Cardiac muscle cell (in vitro differentiated cells and primary cell): ENCODE measurements around the gene POU3F2. TPM values are rescaled to one million over a fixed set of nuclear protein-coding genes. Genes with fewer than 3 reads are reported as not detected.

Experiments
- DNase-seq, 2 donors: peaks; one replicate each; pipeline versions ENCODE4 v3.0.0 to v3.0.0-alpha.2; 2010 to 2017; ENCODE audit warnings: low read depth in 1 of 2, low spot score in 1 of 2
- H3K27ac ChIP-seq: fragments of 200-600 bp; sonication (generic); 2 replicates; pipeline ENCODE4 v1.5.1; 2016
- H3K27me3 ChIP-seq: fragments of 200-600 bp; sonication (generic); 2 replicates; pipeline ENCODE4 v1.6.0; 2016; ENCODE audit warnings: control low read depth
- H3K36me3 ChIP-seq: fragments of 200-600 bp; sonication (generic); 2 replicates; pipeline ENCODE4 v1.5.1; 2016; ENCODE audit warnings: control low read depth
- H3K4me1 ChIP-seq: fragments of 200-600 bp; sonication (generic); 2 replicates; pipeline ENCODE4 v1.8.1; 2017; ENCODE audit warnings: low read depth, mild to moderate bottlenecking, mixed run types
- H3K4me3 ChIP-seq: fragments of 200-600 bp; sonication (generic); 2 replicates; pipeline ENCODE4 v1.5.1; 2016; ENCODE audit warnings: mild to moderate bottlenecking
- H3K9me3 ChIP-seq: fragments of 200-600 bp; sonication (generic); 2 replicates; pipeline ENCODE4 v1.5.1; 2017; ENCODE audit warnings: low read depth, mild to moderate bottlenecking, control low read depth
- polyA plus RNA-seq: library from polyadenylated mRNA; unstranded; fragments of >200 nt; fragmentation: Nextera tagmentation; extraction: Ambion mirVana; gene quantifications from 2 replicates; pipeline ENCODE4 v1.2.1, GENCODE V29; 2016
- total RNA-seq: library from RNA; depleted of rRNA; stranded (reverse); fragments of >200 nt; gene quantifications from 2 replicates; pipeline ENCODE4 v1.2.3, GENCODE V29; 2016
- TF ChIP-seq, protein P1 (sequence below): IDR thresholded peaks from 2 replicates; pipeline ENCODE4 v1.5.1; 2012; ENCODE audit warnings: low read depth, mild to moderate bottlenecking, low read length

POU3F2 gene
- total and polyA plus RNA-seq, 2 experiments from 2014 or later = 0.12 to 0.48 TPM

DNA sequence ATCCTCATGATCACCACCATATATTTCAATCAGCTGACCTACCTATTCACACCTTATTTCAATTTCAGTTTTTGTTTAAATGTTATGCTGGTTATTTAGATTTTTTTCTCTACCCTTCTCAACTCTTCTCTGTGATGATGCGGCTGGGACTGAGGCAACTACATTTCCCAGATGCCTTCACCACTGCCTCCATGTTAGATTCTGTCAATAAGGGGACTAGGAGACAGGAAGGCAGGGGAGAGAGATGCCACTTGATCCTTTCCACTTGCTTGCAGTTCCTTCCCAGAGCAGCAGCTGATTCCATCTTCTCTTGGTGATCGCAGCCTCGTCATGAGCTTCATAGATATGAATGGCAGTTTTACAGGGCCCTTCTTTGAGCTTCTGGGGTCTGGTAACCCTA, 33.5 kb upstream of the POU3F2 start:
- H3K27me3 ChIP-seq = no peaks in the 10 kb centered on the region
- H3K9me3 ChIP-seq = no peaks in the 10 kb centered on the region
- no peaks in the 10 kb centered on the region for H3K4me1 ChIP-seq
- H3K36me3 ChIP-seq = no peaks in the 10 kb centered on the region
- H3K27ac ChIP-seq = no peak overlapping the region
- TF ChIP-seq, protein P1, sequence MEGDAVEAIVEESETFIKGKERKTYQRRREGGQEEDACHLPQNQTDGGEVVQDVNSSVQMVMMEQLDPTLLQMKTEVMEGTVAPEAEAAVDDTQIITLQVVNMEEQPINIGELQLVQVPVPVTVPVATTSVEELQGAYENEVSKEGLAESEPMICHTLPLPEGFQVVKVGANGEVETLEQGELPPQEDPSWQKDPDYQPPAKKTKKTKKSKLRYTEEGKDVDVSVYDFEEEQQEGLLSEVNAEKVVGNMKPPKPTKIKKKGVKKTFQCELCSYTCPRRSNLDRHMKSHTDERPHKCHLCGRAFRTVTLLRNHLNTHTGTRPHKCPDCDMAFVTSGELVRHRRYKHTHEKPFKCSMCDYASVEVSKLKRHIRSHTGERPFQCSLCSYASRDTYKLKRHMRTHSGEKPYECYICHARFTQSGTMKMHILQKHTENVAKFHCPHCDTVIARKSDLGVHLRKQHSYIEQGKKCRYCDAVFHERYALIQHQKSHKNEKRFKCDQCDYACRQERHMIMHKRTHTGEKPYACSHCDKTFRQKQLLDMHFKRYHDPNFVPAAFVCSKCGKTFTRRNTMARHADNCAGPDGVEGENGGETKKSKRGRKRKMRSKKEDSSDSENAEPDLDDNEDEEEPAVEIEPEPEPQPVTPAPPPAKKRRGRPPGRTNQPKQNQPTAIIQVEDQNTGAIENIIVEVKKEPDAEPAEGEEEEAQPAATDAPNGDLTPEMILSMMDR = no peak
- no peak overlapping the region for H3K4me3 ChIP-seq
- no peak for DNase-seq

DNA sequence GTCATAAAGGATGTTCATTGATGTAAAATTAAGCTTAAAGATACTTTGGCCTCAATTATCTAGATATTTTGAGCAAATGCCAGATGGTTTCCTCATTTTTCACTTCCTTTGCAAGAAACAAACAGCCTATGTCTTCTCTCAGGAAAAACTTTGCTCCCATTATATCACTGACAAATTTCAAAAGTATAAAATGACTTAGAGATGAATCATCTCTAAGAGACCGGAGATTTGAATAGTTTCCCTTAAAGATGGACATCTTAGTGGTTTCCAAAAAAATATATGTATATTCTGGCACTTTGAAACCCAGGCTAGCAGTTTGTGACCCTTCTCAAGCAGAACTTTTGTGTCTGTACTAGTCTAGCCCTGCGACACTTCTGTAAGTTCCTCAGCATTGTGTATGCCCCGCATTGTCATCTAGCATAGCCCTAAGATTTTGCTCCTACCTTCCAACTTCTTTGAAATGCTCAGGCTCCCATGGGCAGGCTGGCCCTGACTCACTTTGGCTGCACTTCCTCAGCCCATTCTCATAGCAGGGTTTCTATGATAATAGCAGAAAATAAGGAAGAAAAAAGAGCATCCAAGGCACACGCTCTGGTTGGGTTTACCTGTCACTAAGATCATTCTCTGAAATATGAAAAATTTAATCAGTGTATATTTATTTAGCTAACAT, 25.7 kb upstream of the POU3F2 start:
- no peaks in the 10 kb centered on the region for H3K36me3 ChIP-seq
- no peaks in the 10 kb centered on the region for H3K4me1 ChIP-seq
- peak in 1 of 2 donors; percentile 56 for DNase-seq
- no peak overlapping the region for H3K4me3 ChIP-seq
- no peaks in the 10 kb centered on the region for H3K9me3 ChIP-seq
- H3K27me3 ChIP-seq = no peaks in the 10 kb centered on the region
- TF ChIP-seq, protein P1 = no peak
- H3K27ac ChIP-seq = no peak overlapping the region

DNA sequence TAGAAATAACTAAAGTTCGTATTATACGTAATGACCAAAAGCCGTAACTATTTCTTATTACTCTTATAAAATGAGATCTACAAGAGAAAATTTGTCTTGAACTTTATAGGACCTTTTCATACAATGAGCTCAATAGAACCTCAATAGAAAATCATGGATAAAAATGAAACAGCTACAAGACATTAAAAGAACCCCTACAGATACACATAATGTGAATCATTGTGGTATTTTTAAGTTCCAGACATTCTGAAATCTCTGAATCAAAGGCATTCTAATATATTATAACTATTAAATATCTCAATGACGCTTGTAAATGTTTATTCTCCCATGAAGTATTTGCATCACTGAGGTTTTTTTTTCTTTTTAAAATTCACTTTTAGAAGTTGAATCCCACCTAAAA, 22.2 kb upstream of the POU3F2 start:
- Histone ChIP-seq H3K4me3 (no peak overlapping the region), H3K27me3 (no peaks in the 10 kb centered on the region), H3K4me1 (no peaks in the 10 kb centered on the region), H3K27ac (no peak overlapping the region), H3K9me3 (no peaks in the 10 kb centered on the region), H3K36me3 (no peaks in the 10 kb centered on the region)
- TF ChIP-seq, protein P1 = no peak
- DNase-seq = no peak

DNA sequence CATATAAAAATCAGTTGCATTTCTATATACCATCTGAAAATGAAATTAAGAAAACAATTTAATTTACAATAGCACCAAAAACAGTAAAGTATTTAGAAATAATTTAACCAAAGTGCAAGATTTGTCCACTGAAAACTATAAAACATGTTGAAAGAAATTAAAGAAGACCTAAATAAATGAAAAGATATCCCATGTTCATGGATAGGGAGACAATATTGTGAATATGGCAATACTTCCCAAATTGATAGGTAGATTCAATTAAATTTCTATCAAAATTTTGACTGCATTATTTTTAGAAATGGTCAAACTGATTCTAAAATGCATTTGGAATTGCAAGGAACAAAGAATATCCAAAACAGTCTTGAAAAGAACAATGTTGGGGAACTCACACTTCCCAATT, 17.6 kb upstream of the POU3F2 start:
- TF ChIP-seq, protein P1 = no peak
- no peak overlapping the region for H3K27ac ChIP-seq
- H3K9me3 ChIP-seq = no peaks in the 10 kb centered on the region
- no peaks in the 10 kb centered on the region for H3K36me3 ChIP-seq
- H3K4me3 ChIP-seq = no peak overlapping the region
- no peak for DNase-seq
- no peaks in the 10 kb centered on the region for H3K4me1 ChIP-seq
- peaks cover 6% of the 10 kb centered on the region for H3K27me3 ChIP-seq

DNA sequence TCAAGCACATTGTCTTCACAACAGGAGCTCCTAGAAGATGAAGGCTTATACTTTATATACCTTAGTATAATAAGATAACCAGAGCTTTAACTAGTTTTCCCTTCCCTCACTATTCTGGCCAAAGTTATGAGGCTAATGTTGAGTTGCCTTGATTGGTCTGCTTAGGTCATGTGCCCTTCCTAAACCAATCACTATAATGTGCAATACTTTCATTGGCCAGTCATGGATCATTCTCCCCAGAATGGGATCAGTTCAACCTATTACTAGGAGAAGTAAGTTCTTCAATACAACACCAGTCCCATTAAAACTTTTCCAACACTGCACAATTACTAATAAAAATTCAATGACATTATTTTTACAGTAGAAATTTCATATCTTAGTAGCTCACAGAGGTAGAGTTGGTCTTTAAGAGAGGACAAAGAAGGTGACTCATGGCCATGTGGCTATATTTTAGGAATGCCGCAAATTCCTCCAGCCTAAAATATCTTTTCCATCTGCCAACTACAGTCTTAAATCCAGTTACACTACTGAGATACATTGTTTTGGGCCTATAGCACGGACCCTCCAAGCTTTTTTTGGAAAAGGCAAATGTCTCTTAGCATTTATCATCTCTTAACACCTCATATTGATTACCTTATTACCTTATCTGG, 12.5 kb upstream of the POU3F2 start:
- no peaks in the 10 kb centered on the region for H3K36me3 ChIP-seq
- TF ChIP-seq, protein P1 = no peak
- no peak for DNase-seq
- no peaks in the 10 kb centered on the region for H3K9me3 ChIP-seq
- peaks cover 57% of the 10 kb centered on the region for H3K27me3 ChIP-seq
- H3K27ac ChIP-seq = no peak overlapping the region
- peaks cover 6% of the 10 kb centered on the region for H3K4me1 ChIP-seq
- H3K4me3 ChIP-seq = no peak overlapping the region
